ENCODE data around the gene FAM83D.

- TF ChIP-seq CTCF (IDR thresholded peaks at IDR 0.05) (no peak), EZH2 (IDR thresholded peaks at IDR 0.05; ENCODE audit: borderline replicate concordance, insufficient read depth, low read depth, low read length, poor library complexity, severe bottlenecking) (no peak)
Observed at GRCh38 chr20:38945012-38945411, 18.8 kb downstream of the FAM83D start.
